ENCODE results near the gene SELPLG. TPM values are rescaled to one million over a fixed set of nuclear protein-coding genes. Genes with fewer than 3 reads are reported as not detected.

The SELPLG gene
- total RNA-seq, 1 donor from 2014 or later = 15.4 TPM

- DNase-seq (ENCODE audit: low spot score) = no peak
These were observed 5.5 kb upstream of the SELPLG start for GRCh38 chr12:108638997-108639822.

GRCh38 chr12:108638141-108638827 is 4.6 kb upstream of the SELPLG start:
- no peak for DNase-seq (ENCODE audit: low spot score)

- DNase-seq (ENCODE audit: low spot score) = peak; percentile 64
These were observed 3.7 kb upstream of the SELPLG start for GRCh38 chr12:108637222-108637971.

GRCh38 chr12:108635997-108636808 is 2.5 kb upstream of the SELPLG start:
- no peak for DNase-seq (ENCODE audit: low spot score)

- no peak for DNase-seq (ENCODE audit: low spot score)
These were observed 1.7 kb upstream of the SELPLG start for GRCh38 chr12:108635201-108635996.

GRCh38 chr12:108634341-108634751 is 652 bp upstream of the SELPLG start:
- DNase-seq (ENCODE audit: low spot score) = peak; percentile 81

- DNase-seq (ENCODE audit: low spot score) = peak; percentile 77
These were observed 587 bp downstream of the SELPLG start for GRCh38 chr12:108633081-108633533.

- peak; percentile 33 for DNase-seq (ENCODE audit: low spot score)
These were observed 2.4 kb downstream of the SELPLG start for GRCh38 chr12:108631261-108631660.

GRCh38 chr12:108630481-108631207 is 3.0 kb downstream of the SELPLG start:
- DNase-seq (ENCODE audit: low spot score) = peak; percentile 88

GRCh38 chr12:108629824-108630476 is 3.7 kb downstream of the SELPLG start:
- no peak for DNase-seq (ENCODE audit: low spot score)

- no peak for DNase-seq (ENCODE audit: low spot score)
These were observed 4.5 kb downstream of the SELPLG start for GRCh38 chr12:108629151-108629550.

- no peak for DNase-seq (ENCODE audit: low spot score)
These were observed 6.4 kb downstream of the SELPLG start for GRCh38 chr12:108627134-108627920.

GRCh38 chr12:108625228-108625627 is 8.5 kb downstream of the SELPLG start:
- DNase-seq (ENCODE audit: low spot score) = no peak

GRCh38 chr12:108623577-108623976 is 10.1 kb downstream of the SELPLG start:
- no peak for DNase-seq (ENCODE audit: low spot score)

- DNase-seq (ENCODE audit: low spot score) = no peak
These were observed 10.7 kb downstream of the SELPLG start for GRCh38 chr12:108622921-108623514.

GRCh38 chr12:108622421-108622820 is 11.3 kb downstream of the SELPLG start:
- DNase-seq (ENCODE audit: low spot score) = no peak

- no peak for DNase-seq (ENCODE audit: low spot score)
These were observed 12.5 kb downstream of the SELPLG start for GRCh38 chr12:108621161-108621560.

Data from mesenteric fat pad (tissue), 1 donor.